Kasumi-1 (cell line): ENCODE measurements around the gene UBQLN3.

ENCODE experiments used
- DNase-seq, 2 experiments: peaks; one replicate each; lab custom pipeline; 2025; lab: John Stamatoyannopoulos, UW

Gene UBQLN3

DNA sequence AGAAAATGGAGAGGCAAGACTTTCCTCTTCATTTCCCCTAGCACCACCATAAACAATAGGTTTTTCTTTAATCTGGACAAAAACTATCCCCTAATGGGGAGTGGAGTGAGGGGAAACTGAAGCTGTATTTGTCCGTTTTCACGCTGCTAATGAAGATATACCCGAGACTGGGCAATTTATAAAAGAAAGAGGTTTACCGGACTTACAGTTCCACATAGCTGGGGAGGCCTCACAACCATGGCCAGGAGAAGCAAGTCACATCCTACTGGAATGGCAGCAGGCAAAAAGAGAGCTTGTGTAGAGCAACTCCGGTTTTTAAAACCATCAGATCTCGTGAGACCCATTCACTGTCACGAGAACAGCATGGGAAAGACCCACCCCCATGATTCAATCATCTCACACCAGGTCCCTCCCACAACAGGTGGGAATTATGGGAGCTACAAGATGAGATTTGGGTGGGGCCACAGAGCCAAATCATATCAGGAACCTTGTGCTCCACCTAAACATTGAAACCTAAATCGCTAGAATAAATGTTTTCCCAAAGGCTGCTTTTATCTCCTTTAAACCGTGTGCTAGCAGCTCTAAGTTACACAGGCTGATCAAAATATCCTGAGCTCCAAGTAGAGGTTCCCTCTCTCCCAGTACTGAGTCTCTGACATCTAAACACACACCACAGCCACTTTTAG, 4.3 kb downstream of the UBQLN3 start:
- no peak for DNase-seq

DNA sequence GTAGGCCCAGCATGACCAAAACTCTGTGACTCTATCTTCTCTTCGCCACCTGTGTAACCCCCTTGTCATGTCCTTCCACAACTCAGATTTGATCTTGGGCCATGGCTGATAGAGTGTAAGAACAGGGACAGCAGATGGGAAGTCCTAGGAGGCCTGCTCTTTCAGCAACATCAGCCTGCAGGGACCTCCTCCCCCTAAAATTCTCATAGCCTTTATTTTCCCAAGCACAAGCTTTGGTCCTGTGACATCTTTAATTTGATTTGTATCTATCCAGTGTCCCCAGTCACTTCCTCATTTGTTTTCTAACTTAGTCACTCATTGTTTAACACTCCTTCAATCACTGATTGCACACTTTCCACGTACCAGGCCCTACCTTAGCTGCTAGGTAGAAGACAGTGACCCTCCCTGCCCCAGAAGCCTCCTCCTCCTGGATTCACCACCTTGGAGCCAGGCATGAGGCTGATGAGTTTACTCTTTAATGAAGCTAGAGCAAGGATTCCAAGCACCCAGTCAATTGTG, 5.3 kb downstream of the UBQLN3 start:
- DNase-seq, result no peak

DNA sequence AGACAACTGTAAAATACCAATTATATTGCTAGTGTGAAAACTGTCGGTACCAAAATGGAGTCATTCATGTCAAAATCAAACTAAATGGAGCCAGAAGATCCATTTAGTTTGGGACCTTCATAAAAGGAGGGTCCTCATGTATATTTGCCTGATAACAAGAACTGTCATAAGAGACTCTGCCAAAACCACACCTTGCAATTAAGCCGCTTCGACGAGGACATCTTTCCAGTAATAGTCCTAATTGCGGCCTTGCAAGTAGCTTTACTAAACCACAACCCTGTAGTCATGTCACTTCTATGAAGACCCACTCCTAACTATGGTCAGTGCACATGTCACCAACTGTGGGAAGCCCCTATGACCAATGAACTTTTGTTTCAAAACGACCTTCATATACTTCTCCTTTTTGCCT, 9.4 kb downstream of the UBQLN3 start:
- DNase-seq, result no peak

DNA sequence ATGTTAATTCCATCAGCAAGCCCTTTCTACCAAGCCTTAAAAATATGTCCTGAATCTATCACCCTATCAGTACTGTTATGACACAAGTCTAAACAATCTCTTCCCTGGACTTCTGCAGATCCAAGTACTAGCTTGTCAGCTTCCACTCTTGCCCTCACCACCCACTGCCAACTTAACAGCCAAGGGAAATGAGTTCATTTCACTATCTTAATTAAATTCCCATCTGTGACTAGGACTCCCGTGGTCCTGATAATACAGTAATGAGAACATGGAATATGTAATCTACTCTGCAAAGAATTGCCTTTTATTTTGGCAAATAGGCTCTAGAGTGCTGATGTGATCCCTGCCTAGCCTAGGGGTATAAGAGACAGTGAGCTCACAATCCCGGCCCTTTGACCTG, 10.1 kb downstream of the UBQLN3 start:
- no peak for DNase-seq

DNA sequence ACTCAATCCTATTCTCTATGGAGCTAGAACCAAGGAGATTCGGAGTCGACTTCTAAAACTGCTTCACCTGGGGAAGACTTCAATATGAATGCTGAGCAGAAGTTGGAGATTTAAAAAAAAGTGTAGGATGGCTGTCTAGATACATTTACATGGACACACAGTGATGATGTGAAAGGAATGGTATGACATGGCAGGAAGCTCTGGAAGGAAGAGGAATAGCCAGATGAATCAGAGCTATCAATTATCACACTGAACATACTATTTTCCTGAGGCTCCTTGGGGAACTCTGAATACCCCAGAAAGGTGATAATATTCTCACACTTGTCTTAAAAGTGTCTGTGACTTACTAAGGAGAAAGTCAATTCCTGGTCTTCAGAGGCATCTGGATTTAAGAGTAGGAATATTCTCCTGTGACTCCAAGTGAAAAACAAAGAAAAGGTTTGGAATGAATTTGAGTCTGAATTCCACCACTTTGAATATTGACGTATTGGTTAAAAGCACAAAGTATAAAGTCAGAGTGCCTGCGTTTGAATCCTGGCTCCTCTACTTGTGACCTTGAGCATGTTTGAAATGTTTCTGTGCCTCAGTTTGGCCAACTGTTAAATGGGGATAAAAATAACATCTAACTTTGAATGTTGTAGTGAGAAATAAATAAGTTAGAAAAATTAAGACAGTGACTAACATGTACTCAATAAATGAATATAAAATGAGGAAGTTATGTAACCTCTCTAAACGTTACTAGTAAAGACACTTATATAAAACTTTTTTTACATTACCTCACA, 20.0 kb downstream of the UBQLN3 start:
- no peak for DNase-seq

DNA sequence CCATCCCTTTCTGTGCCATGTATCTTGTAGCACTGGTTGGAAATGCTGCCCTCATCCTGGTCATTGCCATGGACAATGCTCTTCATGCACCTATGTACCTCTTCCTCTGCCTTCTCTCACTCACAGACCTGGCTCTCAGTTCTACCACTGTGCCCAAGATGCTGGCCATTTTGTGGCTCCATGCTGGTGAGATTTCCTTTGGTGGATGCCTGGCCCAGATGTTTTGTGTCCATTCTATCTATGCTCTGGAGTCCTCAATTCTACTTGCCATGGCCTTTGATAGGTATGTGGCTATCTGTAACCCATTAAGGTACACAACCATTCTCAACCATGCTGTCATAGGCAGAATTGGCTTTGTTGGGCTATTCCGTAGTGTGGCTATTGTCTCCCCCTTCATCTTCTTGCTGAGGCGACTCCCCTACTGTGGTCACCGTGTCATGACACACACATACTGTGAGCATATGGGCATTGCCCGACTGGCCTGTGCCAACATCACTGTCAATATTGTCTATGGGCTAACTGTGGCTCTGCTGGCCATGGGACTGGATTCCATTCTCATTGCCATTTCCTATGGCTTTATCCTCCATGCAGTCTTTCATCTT, 20.9 kb downstream of the UBQLN3 start:
- no peak for DNase-seq

DNA sequence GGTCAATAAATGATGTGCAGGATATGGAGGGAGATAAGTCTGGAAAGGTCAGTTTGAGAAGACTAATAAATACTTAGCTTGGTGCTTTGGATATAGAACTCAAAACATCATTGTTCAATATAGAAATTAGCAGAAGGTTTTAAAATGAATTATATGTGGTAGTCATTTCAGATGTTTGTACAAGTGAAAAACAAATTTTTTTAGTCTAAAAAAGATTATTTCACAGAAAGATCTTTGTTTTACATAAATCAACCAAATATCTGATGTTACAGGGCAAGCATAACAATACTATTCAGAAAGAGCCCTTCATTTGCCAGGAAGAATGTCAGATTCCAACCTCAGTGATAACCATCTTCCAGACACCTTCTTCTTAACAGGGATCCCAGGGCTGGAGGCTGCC, 21.4 kb downstream of the UBQLN3 start, which contains the start of gene OR52D1:
Gene OR52D1, plus strand, starts transcription at position 301 of the 400 bp plus-strand sequence. Its CDS starts 22 bp downstream, at position 323.
- DNase-seq, result no peak

DNA sequence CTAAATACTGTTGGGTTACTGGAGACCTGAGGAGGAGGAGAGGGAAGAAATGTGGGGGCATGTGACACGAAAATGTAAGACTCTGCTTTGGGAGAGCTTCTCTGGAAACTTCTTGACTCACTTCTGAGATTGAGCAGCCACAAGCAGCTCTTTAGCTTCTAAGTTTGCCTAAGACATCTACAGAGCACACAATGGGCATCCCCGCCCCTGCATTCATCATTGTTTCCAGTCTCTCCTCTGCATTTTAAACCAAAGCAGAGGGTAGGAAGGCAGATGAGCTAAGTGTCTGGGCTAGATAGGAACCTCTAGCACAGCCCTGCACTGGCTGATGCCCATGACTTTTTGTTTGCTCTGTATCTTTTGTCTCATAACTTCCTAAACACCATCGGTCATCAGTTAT, 23.3 kb downstream of the UBQLN3 start:
- no peak for DNase-seq

DNA sequence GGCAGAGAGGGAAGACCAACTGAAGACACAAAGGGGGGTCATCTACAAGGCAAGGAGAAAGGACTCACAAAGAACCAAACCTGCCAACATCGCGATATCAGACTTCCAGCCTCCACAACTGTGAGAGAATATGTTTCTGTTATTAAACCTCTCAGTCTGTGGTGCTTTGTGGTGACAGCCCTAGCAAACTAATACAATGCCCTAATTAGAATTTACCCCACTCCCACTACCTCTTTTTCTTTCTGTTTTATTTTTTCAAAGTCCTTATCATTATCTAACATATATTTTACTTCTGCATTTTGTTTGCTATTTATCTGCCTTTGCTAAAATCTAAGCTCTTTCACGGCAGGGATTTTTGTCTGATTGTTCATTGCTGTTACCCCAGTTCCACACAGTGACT, 23.8 kb downstream of the UBQLN3 start:
- DNase-seq, result no peak

DNA sequence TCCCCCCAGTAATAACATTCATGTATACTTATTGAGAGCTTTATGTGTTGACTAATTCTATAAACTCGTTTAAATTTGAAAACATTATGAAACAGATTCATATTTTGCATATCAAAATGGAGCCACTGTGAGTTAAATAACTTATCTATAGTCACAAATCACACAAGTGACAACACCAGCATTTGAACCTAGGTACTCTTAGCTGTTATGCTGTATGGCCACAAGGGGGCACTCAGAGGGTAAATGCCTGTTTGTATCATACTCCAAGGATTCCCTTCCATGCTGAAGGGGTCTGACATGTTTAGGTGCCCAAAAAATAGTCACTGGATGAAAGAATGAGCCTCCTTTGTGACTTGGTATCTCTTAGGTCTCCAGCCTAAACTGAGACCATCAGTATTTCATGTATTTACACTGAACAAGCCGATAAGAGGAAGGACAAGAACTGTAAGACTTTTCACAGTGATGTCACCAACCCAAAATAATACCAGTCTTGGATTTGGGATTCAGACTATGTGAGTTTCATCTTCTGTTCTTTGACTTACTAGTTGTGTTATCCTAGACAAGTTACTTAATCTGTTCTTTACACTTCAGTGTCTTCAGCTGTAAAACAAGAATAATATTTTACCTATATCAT, 33.5 kb downstream of the UBQLN3 start:
- peak; percentile 47 to 62 for DNase-seq

DNA sequence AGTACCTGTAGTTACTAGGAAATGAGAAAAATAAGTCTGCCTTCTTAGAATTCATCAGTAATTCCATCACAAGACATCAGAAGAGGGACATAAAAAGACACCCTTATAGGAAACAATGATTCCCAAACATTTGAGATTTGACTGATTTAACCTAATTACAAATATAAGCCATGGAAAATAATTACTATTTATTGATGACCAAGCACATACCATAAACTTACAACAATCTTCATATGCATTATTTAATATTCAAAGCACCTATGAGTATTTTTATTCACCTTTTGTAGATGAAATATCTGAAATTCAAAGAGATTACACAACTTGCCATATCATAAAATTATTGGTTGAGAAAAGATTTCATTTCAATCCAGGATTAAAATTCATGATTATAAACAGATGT, 35.8 kb downstream of the UBQLN3 start:
- DNase-seq, result no peak

DNA sequence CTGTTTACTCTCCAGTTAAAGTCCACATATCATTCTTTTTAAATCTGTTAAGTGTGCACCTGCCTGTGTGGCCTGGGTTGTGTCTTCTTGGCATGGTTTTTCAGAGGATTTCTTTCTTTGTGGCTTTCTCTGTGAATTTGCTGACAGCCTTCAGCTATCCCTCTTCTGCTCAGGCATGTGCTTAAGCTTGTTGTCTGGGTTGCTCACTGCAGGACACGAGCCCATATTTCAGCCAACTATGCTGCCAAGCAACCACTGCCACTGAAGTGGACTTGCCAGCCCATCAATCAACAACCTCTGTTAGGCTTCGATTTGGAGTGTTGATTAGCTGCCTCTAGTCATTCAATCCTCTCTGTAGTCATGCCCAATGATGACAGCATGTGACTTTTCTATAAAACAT, 42.2 kb downstream of the UBQLN3 start:
- DNase-seq, result no peak

DNA sequence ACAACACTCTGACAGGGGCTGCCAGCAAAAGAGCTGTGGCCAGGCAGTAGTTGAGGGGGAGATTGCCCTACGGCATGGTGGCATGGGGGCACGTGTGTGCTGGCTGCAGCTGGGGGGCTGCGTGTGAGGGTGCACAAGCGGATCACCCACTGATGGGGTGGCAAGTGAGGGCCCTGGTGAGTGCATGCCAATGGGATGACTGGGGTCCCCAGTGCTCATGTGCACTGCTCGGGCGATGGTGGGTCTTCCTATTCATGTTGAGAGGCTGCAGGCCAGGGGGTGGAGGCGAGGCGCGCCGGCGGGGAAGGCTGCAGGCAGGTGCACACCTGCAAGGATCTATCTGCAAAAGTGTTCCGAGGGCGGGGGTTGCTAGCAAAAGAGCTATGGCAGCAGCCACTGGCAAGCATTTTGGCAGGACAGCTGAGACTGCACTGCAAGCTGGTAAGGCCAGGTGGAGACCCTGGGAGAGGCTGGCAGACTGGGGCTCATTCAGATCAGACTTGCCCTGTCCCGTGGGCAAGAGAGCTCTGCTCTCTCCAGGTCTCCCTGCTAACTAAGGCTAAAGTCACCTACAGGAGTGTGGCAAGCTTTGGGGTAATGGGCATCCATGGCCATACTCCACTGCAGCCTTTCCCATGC, 48.7 kb downstream of the UBQLN3 start:
- DNase-seq, result no peak
